Small intestine (tissue), 7 donors: Measurements from ENCODE around the gene RPSA. TPM values are rescaled to one million over a fixed set of nuclear protein-coding genes. Genes with fewer than 3 reads are reported as not detected.

Experiments
- DNase-seq, 2 donors: peaks; one replicate each; pipeline versions ENCODE4 v3.0.0 to v3.0.0-alpha.2; 2013
- FAIRE-seq: peaks from 2 replicates; lab custom pipeline; 2012; peaks lifted over from hg19 to GRCh38; lab: Jason Lieb, UNC
- H3K27ac ChIP-seq, 3 donors: one replicate each; pipeline ENCODE4 v1.5.1; 2013; ENCODE audit warnings: low read length in 2 of 3, mild to moderate bottlenecking in 2 of 3, control low read depth in 1 of 3, inconsistent platforms in 1 of 3, low read depth in 1 of 3, moderate library complexity in 1 of 3
- H3K27me3 ChIP-seq, 3 donors: one replicate each; pipeline ENCODE4 v1.6.1; 2013; ENCODE audit warnings: low read length in 3 of 3, inconsistent platforms in 1 of 3; ENCODE audit not compliant: control insufficient read depth in 3 of 3, insufficient read depth in 3 of 3
- H3K36me3 ChIP-seq, 3 donors: one replicate each; pipeline ENCODE4 v1.6.1; 2013; ENCODE audit warnings: low read length in 3 of 3, inconsistent platforms in 1 of 3, low read depth in 1 of 3, mild to moderate bottlenecking in 1 of 3, moderate library complexity in 1 of 3; ENCODE audit not compliant: control insufficient read depth in 3 of 3, insufficient read depth in 2 of 3
- H3K4me1 ChIP-seq, 3 donors: one replicate each; pipeline ENCODE4 v1.6.1; 2013; ENCODE audit warnings: low read length in 2 of 3, inconsistent platforms in 1 of 3, low read depth in 1 of 3, mild to moderate bottlenecking in 1 of 3, moderate library complexity in 1 of 3; ENCODE audit not compliant: control insufficient read depth in 3 of 3, insufficient read depth in 2 of 3
- H3K4me3 ChIP-seq, 3 donors: one replicate each; pipeline ENCODE4 v1.5.1; 2013; ENCODE audit warnings: low read length in 3 of 3, control low read depth in 1 of 3, inconsistent platforms in 1 of 3, low read depth in 1 of 3, mild to moderate bottlenecking in 1 of 3, moderate library complexity in 1 of 3
- H3K9me3 ChIP-seq, 2 donors: one replicate each; pipeline ENCODE4 v1.6.1; 2013; ENCODE audit warnings: low read depth in 1 of 2, low read length in 1 of 2; ENCODE audit not compliant: control insufficient read depth in 2 of 2, insufficient read depth in 1 of 2
- WGBS, 3 donors: extraction: QIAGEN DNeasy Blood & Tissue Kit; methylation state at CpG; one replicate each; pipeline ENCODE4 v1.1.7; 2013; 5-methylcytosine and 5-hydroxymethylcytosine counted together
- polyA plus RNA-seq, 4 donors: library from polyadenylated mRNA; stranded (reverse) in 3 of 4; unstranded in 1 of 4; fragments of 200-250 nt in 3 of 4; fragments of 120-200 nt in 1 of 4; gene quantifications; one replicate each; pipeline versions ENCODE4 v1.2.1 to v1.2.3, GENCODE V29; 2013
- donor health status: healthy with polysubstance abuse.
- donor health status: control.
- donor health status: control.
- donor health status: Bipolar disorder and iron deficiency.
- donor health status: healthy.

The RPSA gene
- polyA plus RNA-seq, 4 donors: 893 to 2,034 (median 1,393) TPM

DNA sequence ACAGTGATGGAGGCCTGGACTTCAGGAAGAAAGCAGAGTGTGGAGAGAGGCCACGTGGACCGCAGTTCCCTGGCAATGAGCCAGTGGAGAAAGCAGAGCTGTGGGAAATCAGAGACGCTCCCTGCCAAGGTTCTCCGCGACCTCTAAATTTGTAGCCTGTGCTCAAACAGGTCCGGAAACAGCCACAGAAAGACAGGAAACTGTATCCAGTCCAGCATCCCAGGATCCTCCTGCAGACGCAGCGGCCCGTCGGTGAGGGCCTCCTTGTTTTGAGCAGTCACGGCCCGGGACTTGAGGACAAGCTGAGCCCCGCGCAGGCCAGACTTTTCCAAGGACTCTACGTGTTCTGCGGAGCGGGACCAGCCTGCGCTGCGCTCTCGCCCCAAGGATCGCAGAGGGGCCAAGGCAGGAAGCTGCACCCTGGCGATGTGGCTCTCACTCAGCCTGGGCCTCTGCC is 22.3 kb downstream of the RPSA start:
- no peaks in the 10 kb centered on the region for H3K9me3 ChIP-seq
- FAIRE-seq (no peak), DNase-seq (no peak)
- H3K36me3 ChIP-seq: no peaks in the 10 kb centered on the region
- H3K27me3 ChIP-seq: no peaks in the 10 kb centered on the region
- peaks cover 0 to 3% (median 0%) of the 10 kb centered on the region in 3 donors for H3K4me1 ChIP-seq
- no peak overlapping the region for H3K4me3 ChIP-seq
- 69 to 78% (median 77%) methylated on average over 22 of the region's 22 CpGs for WGBS, 3 donors
- no peak overlapping the region for H3K27ac ChIP-seq

DNA sequence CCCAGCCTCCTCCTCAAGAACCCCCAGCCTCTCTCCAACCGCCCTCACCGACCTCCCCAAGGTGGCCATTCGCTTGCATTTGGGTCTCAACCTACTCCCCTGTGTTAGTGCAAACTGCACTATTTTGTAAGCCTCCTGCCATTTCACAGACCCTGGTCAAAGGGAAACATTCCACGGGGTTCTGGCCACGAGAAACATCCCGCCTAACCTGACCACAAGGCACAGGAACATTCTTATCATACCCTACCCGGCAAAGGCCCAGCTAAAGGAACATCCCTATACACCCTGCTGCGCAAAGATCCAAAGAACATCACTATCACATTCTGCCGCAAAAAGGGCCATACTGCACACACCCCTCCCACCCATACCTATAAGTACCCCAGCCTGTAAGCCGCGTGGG is 22.9 kb downstream of the RPSA start:
- WGBS, 3 donors: 84 to 92% (median 89%) methylated on average over 11 of the region's 11 CpGs
- no peak overlapping the region for H3K4me3 ChIP-seq
- no peak for DNase-seq
- peaks cover 0 to 3% (median 0%) of the 10 kb centered on the region in 3 donors for H3K4me1 ChIP-seq
- H3K27me3 ChIP-seq: no peaks in the 10 kb centered on the region
- FAIRE-seq: no peak
- no peak overlapping the region for H3K27ac ChIP-seq
- H3K36me3 ChIP-seq: no peaks in the 10 kb centered on the region
- H3K9me3 ChIP-seq: no peaks in the 10 kb centered on the region

DNA sequence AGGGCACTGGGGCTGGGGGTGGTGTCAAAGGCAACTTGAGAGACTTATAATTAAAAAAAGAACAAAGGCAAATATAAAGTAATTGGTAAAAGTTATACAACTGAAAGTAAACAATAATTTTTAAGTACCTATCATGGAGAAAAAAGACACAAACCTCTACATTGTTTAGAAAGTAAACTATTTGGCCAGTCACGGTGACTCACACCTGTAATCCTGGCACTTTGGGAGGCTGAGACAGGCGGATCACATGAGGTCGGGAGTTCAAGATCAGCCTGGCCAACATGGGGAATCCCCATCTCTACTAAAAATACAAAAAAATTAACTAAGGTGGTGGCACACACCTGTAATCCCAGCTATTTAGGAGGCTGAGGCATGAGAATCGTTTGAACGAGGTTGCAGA is 25.8 kb downstream of the RPSA start:
- WGBS, 3 donors: 79 to 83% (median 80%) methylated on average over 5 of the region's 5 CpGs
- FAIRE-seq: no peak
- Histone ChIP-seq H3K27ac (no peak overlapping the region), H3K27me3 (no peaks in the 10 kb centered on the region), H3K36me3 (no peaks in the 10 kb centered on the region), H3K9me3 (no peaks in the 10 kb centered on the region), H3K4me3 (no peak overlapping the region), H3K4me1 (peaks cover 0 to 3% (median 0%) of the 10 kb centered on the region in 3 donors)
- no peak for DNase-seq

DNA sequence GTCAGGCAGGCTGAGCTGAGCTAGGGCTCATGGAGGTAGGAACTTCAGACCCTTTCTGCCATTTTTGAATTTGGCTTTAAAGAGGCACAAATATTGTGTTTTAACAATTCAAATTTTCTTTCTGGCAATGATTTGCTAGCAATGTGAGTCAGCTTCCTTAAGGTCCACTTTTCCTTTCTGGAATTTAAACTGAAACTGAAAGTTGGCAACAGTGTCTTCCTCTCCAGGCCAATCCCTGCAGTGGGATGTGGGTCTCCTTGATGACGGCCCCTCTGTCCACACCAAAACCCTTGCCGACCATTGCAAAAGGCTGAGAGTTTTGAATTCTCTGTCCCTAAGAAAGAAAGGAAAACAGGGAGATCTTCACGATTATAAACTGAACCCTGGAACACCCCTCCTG is 27.1 kb downstream of the RPSA start:
- H3K36me3 ChIP-seq: no peaks in the 10 kb centered on the region
- FAIRE-seq (no peak), DNase-seq (peak; percentile 32 to 36)
- H3K27me3 ChIP-seq: no peaks in the 10 kb centered on the region
- WGBS, 3 donors: 46 to 54% (median 51%) methylated on average over 3 of the region's 3 CpGs
- no peak overlapping the region for H3K4me3 ChIP-seq
- peak overlapping the region in 1 of 3 donors; percentile 5 for H3K27ac ChIP-seq
- no peaks in the 10 kb centered on the region for H3K9me3 ChIP-seq
- peaks cover 0 to 3% (median 0%) of the 10 kb centered on the region in 3 donors for H3K4me1 ChIP-seq

DNA sequence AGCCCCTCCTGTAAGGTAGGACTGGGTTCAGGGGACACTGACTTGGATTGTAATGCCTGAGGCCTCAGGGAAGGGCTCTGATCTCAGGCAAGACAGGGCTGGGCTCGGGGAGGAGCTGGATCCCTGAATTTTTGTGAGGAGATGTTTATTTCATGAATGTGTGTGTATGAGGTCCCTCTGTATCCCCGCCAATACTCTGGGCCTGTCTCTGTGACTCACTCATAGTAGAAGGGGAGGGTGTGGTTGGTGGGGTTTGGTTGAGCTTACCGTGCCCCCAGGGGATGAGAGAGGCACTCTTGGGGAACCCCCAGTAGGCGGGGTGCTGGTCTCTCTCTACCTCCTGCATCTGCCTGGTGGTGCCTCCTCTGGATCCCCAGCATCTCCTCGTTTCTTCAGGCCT is 28.1 kb downstream of the RPSA start:
- no peak for FAIRE-seq
- peaks cover 0 to 3% (median 0%) of the 10 kb centered on the region in 3 donors for H3K4me1 ChIP-seq

DNA sequence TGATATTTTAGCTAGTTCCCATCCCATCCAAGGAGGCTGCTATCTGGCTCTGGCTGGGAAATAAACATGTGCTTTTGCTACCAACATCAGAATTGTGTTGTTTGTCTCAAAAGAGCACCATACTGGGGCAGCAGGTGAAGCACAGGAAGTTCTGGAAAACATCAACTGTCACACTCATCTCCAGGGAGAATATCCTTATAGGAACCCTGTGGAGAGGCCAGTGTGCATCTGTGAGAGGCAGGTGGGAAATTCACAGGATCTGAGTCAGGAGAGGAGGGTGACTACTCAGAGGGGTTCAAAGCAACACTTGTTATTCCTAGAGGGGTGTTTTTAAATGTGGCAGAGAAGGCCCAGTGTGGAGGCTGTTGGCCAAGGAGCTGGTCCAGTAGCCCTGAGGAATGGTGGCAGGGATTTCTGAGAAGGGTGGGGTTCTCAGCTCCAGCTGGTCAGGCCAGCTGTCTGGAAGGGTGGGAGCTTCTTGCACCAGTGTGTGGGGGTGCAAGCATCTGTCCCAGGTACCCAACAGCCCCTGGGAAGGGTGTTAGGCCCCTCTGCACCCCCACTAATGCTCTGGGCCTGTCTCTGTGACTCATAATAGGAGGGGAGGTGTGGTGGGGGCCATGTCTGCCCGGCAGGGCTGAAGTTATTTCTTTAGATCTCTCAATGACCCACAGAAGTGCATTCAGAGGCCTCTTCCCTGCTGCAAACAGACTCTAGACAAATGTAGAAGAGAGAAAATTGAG is 28.7 kb downstream of the RPSA start:
- no peak for FAIRE-seq
- no peak overlapping the region for H3K27ac ChIP-seq
- DNase-seq: no peak

More for the DNA sequence above, 28.1 kb downstream of the RPSA start:
- no peaks in the 10 kb centered on the region for H3K9me3 ChIP-seq
- no peaks in the 10 kb centered on the region for H3K36me3 ChIP-seq
- WGBS, 3 donors: 57 to 65% (median 60%) methylated on average over 3 to 5 of the region's 5 CpGs
- DNase-seq: no peak
- H3K4me3 ChIP-seq: no peak overlapping the region
- H3K27me3 ChIP-seq: no peaks in the 10 kb centered on the region
- H3K27ac ChIP-seq: no peak overlapping the region

DNA sequence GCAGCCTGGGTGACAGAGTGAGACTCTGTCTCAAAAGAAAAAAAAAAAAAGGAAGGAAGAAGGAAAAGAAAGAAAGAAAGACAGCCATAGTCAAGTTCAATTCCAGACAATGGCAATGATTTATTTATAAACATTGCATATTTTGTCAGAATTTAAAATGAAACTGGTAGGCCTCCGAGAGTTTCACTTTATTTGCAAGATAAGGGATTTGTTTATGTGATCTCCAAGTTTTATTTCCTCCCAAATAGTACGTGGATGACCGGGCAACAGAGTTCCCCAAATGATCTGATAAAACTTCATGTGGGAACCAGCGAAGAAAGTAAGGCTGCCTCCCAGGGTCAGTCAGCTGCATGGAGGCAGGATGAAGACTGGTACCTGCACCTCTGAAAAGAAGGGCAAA is 32.4 kb downstream of the RPSA start:
- H3K4me1 ChIP-seq: no peaks in the 10 kb centered on the region
- H3K4me3 ChIP-seq: no peak overlapping the region
- H3K27me3 ChIP-seq: no peaks in the 10 kb centered on the region
- WGBS, 3 donors: 37 to 51% (median 50%) methylated on average over 4 of the region's 4 CpGs
- H3K9me3 ChIP-seq: no peaks in the 10 kb centered on the region
- no peak for FAIRE-seq
- DNase-seq: no peak
- H3K27ac ChIP-seq: no peak overlapping the region
- no peaks in the 10 kb centered on the region for H3K36me3 ChIP-seq

More for the DNA sequence above, 28.7 kb downstream of the RPSA start:
- Histone ChIP-seq H3K27me3 (no peaks in the 10 kb centered on the region), H3K36me3 (no peaks in the 10 kb centered on the region), H3K4me3 (no peak overlapping the region), H3K4me1 (peaks cover 0 to 3% (median 0%) of the 10 kb centered on the region in 3 donors), H3K9me3 (no peaks in the 10 kb centered on the region)
- 40 to 60% (median 58%) methylated on average over 1 of the region's 1 CpG for whole genome bisulfite sequencing, 3 donors

DNA sequence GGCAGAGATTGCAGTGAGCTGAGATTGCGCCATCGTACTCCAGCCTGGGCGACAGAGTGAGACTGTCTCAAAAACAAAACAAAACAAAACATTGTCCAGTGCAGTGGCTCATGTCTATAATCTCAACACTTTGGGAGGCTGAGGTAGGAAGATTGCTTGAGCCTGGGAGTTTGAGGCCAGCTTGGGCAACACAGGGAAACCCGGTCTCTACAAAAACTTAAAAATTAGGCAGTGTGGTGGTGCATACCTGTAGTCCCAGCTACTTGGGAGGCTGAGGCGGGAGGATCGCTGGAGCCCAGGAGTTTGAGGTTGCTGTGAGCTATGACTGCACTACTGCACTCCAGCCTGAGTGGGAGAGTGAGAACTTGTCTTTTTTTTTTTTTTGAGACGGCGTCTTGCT is 33.8 kb downstream of the RPSA start:
- H3K4me3 ChIP-seq: no peak overlapping the region
- H3K27ac ChIP-seq: no peak overlapping the region
- H3K4me1 ChIP-seq: no peaks in the 10 kb centered on the region
- H3K36me3 ChIP-seq: no peaks in the 10 kb centered on the region
- H3K9me3 ChIP-seq: no peaks in the 10 kb centered on the region
- 84 to 87% (median 87%) methylated on average over 6 to 8 of the region's 8 CpGs for WGBS, 3 donors
- H3K27me3 ChIP-seq: no peaks in the 10 kb centered on the region
- FAIRE-seq: no peak
- DNase-seq: no peak
